Measurements from ENCODE around the gene PTPRJ.

The PTPRJ gene

DNA sequence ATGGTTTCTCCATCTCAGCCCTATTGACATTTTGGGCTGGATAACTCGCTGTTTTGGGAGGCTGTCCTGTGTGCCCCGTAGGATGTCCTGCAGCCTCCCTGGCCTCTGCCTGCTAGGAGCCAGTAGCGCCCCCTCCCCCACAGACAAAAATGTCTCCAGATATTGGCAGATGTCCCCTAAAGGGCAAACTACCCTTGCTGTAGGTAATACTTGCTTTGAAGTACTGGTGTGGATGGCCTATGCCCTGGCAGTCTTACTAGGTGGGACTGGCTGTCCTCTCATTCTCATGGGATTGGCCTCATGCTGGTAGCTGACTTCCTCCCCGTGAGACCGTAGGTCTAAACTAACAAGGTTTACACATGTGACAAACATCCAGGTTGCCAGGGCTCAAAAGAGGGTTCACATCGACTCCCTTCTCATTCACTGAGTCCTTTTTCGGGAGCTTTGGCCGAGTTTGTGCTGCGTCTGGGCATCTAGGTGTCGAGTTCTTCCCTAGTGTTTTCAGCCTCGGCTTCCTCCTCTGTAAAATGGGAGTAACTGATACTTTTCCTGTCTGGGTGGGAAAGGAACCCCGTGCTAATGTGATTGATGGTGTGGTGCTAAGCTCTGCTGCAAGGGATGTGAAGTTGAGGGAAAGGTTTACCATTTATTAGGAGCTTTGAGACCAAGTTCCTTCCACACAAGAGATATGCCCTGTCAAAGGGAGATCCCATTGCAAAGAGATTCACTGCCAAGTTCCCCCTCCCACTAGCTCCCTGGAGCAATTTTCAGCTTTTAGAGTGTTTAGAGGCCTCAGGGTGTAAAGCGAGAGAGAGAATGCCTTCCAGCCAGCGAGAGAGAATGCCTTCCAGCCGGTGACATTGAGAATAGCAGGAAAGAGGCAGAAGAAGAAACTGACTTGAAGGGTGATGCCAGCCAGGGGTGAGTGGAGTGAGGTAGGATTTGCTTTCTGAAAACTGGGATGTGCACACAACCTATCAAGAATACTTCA is 17.0 kb downstream of the PTPRJ start:
- no peak for DNase-seq (ENCODE audit: low read depth)

DNA sequence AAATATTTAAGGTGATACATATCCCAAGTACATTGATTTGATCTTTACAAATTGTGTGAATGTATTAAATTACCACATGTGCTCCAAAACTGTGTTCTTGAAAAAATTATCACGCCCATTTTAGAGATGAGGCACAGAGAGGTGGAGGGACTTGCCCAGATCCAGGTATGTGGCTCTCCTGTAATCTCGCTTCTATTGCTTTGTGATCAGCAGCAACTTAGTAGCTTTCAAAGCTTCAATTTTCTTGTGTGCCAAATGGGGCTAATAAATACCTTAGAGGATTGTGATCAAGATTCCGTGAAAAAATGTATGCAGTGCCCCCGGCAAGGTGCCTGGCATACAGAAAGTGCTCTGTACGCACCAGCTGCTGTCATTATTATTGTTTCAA is 18.0 kb downstream of the PTPRJ start:
- DNase-seq (ENCODE audit: low read depth) = no peak

DNA sequence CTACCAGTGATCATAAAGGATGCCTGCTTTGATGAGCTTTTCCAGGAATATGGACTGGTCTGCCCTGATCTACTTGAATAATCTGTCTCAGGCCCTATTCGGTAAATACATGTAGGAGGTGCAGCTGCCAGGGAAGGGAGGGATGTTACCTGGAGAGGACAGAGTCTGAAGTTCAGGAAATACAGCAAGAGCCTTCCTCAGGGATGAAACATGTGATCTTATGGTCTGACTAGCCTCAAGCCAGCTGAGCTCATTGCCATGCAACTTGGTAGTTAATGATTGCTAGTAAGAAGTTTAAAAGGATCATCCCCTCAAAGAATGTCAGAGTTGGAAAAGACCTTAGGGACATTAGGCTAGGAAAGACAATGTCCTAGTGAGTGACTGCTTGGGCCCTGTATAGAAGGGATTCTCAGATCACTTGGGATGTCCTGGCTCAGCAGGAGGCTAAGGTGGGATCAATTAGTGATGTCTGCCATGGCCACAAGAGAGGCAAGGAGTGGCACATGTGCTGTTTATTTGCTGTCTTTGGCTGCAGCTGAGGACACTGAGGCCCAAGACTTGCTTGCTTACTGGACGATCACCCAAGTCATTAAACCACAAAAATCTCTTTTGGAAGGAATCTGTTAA is 18.5 kb downstream of the PTPRJ start:
- DNase-seq (ENCODE audit: low read depth) = peak; percentile 26

- DNase-seq (ENCODE audit: low read depth) = no peak
Observed at GRCh38 chr11:48000432-48000831, 20.1 kb downstream of the PTPRJ start.

- peak; percentile 84 for DNase-seq (ENCODE audit: low read depth)
Observed at GRCh38 chr11:48001438-48002021, 21.2 kb downstream of the PTPRJ start.

DNA sequence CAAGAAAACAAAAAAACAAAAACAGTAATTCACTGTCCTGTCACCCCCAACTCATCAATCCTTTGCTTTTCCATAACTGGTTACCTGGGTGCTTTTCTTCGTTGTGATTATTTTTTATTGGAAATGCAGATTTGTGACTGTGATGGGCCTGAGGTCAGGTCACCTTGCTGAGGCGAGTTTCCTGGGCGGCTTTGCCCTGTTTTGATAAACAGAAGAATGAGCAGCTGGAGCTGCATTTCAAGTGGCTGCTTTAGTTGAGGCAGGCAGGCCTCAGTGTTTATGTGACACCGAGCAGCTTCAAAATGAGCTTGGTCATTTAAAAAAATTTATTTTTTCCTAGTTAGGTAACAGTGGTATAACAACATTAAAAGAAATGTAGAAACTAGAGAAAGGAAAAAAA is 22.2 kb downstream of the PTPRJ start:
- DNase-seq (ENCODE audit: low read depth) = no peak

GRCh38 chr11:48003926-48004325 is 23.6 kb downstream of the PTPRJ start:
- DNase-seq (ENCODE audit: low read depth) = no peak

GRCh38 chr11:48004456-48004855 is 24.1 kb downstream of the PTPRJ start:
- no peak for DNase-seq (ENCODE audit: low read depth)

- peak; percentile 26 for DNase-seq (ENCODE audit: low read depth)
Observed at GRCh38 chr11:48005136-48005535, 24.8 kb downstream of the PTPRJ start.

DNA sequence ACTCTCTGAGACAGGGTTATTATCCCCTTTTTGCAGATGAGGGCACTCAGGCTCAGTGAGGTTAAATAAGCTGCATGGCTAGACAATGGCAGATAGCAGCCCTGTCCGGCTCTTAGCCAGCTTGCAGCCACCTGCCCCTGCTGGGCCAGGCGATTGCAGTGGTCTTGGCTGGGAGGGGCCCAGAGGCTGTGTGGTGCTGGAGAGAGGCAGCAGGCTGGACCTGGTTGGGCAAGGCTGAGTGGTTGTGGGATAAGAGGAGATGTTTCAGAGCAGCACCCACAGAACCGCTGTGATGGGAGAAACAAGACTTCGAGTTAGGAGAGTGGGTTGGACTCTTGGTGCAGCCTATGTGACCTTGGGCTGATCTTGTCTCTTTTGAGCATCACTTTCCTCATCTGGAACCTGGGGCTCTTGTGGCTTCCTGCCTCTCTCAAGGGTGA is 25.5 kb downstream of the PTPRJ start:
- no peak for DNase-seq (ENCODE audit: low read depth)

GRCh38 chr11:48006301-48006992 is 26.1 kb downstream of the PTPRJ start:
- DNase-seq (ENCODE audit: low read depth) = peak; percentile 63

- no peak for DNase-seq (ENCODE audit: low read depth)
Observed at GRCh38 chr11:48007677-48008076, 27.3 kb downstream of the PTPRJ start.

DNA sequence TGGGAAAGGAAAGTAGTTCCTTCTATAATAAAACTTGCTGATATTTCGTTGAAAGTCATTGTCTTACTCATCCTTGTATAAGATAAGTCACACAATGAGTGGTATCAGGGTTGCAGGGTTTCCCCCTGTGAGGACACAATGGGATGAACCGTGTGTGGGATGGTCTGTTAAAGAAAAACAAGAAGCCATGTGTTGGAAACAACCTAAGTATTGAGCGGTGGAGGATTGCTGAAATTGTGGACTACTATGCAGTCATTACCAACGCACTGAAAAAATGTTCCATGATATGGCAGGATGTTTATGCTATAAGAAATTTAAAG is 28.6 kb downstream of the PTPRJ start:
- DNase-seq (ENCODE audit: low read depth) = no peak

DNA sequence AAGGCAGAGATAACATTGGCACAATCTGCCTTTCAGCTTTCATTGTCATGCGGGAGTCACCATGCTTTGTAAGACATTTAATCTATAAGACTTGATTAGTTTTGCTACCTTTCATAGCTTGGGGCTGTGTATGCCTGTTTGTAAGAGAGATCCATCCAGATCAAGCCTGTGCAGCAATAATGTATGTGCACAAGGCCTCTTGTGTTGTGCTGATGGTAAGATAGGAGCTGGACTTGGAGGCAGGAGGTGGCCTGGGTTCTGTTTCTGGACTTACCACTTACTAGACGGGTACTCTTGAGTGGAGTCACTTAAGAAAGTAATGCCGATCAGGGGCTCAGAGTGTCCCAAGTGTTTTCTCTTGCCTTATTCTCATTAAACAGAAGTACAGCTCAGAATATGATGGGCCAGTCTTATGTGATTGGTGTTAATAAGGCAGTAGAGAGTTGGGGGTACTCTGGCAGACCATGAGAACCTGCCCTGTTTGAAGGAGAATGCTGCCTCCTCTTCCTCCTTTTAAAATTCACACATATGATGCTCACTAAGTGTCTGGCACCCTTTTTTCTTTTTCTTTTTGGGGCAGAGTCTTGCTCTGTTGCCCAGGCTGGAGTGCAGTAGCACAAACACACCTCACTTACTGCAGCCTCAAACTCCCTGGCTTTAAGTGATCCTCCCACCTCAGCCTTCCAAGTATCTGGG is 30.9 kb downstream of the PTPRJ start:
- DNase-seq (ENCODE audit: low read depth) = no peak

GRCh38 chr11:48011798-48012391 is 31.5 kb downstream of the PTPRJ start:
- no peak for DNase-seq (ENCODE audit: low read depth)

DNA sequence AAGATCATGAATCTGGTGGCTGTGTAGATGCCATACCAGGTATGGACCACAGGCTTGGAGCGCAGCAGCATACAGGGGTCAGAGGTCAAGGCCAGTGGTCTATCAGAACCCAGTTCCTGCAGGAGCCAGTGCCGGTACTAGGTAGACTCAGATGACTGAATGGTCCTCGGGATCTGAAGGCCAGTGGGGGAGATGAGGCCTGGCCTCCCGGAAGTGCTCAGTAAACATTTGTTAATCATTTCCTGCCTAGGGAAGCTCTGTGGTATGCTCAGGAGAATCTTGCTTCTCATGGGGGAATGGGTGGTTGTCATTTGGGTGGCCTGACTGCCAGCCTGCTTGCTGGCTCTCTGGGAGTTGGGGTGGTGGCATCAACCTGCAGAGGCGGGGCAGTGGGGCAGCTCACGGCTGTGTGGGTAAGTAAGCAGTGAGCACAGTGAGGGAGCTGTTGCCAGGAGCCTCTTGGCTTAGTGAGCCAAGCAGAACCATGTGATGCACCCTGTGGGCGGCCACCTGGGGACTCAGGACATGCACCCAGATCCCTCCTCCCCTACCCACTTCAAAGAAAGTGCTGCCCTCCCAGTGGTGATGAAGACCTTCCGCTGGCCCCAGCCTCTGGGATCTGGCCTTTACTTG is 33.0 kb downstream of the PTPRJ start:
- no peak for DNase-seq (ENCODE audit: low read depth)

DNA sequence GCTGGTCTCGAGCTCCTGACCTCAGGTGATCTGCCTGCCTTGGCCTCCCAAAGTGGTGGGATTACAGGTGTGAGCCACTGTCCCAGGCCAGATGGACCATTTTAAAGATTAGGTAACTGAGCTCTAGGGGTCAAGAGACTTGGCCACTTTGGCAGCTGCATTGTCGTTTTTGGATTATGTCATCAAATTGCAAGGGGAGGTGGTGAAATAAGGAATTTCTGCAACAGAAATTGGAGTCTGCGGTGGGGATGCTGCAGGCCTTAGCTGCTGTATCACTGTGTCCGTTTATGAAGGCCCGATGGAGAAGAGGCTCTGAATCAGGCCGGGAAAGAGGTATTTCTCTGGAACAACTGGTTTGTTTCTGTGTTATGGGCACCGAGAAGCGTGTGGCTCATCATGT is 34.6 kb downstream of the PTPRJ start:
- DNase-seq (ENCODE audit: low read depth) = no peak

DNA sequence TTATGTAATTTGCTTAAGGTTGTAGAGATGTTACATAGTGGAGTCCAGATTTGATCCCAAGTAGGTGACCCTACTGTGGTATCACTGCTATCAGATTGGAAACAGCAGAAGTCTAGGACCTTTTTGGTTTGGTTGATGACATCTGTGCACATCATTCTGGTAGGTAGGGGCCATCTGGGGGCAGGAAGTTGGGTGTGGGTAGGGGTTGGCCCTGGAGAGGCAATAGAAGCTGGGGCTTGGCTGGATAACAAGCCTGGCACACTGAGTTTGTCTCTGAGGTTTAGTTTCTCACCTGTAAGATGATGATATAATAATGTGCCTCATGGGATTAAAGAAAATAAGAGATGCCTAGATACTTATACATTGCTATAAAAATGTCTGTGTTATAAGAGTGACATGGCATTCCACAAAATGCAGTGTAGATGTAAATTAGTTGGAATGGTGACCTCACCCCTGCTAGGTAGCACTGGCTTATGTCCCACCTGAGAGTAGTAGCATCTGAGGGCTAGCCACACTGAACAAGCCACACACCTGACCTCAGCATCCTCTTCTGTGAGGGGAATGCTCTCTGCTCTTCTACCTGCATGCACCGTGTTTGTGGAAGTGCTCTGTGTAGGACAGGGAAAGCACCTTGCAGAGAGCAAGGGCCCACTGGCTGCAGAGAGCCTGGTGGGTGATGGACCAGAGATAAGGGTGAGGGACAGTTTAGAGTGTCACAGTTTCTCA is 36.9 kb downstream of the PTPRJ start:
- DNase-seq (ENCODE audit: low read depth) = no peak

DNA sequence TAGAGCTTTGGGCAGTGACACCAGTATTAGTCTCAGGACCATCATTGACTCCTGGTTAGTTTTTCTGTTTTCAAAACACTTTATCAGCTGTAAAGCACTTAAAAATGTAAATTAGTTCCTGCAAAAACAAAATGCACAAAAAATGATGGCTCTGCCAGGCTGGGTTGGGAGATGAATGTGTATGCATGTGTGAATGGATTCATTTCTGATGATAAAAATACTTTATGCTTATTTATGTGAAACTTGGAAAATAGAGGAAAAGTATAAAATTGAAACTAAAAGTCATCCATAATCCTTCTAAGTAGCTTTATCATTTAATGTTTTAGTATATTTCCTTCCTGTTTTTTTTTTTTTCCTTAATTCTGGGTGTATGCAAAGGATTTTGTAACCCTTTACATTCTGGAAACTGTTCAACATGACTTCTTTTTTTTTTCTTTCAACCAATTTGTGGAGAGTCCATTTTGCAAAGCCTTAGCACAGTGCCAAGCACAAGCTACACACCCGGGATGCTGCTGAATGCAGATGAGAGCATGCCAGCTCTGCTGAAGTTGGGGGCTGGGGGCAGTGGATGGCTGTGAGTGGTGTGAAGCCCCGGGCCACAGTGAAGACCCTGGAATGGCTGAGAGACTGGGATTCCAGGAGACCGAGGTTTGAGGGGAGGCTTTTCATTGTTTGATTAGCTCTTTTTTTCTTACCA is 37.6 kb downstream of the PTPRJ start:
- DNase-seq (ENCODE audit: low read depth) = no peak
